ENCODE measurements around the gene PTPRG. TPM values are rescaled to one million over a fixed set of nuclear protein-coding genes. Genes with fewer than 3 reads are reported as not detected.

PTPRG gene
- total RNA-seq, 3 donors from 2014 or later (not counting 1 experiment from before 2014, with no cell fraction given) = 1.0 to 2.9 (median 2.5) TPM

GRCh38 chr3:61780016-61780415, 218.6 kb downstream of the PTPRG start:
- 91% methylated on average over 2 of the region's 2 CpGs for WGBS (ENCODE audit: insufficient coverage)
- Histone ChIP-seq H3K27me3 (ENCODE audit: control insufficient read depth, insufficient read depth, low read length) (no peaks in the 10 kb centered on the region), H3K27ac (ENCODE audit: low read length) (no peak overlapping the region), H3K9me3 (ENCODE audit: control insufficient read depth, insufficient read depth, low read length) (no peaks in the 10 kb centered on the region), H3K4me1 (ENCODE audit: control insufficient read depth, insufficient read depth, low read length) (no peaks in the 10 kb centered on the region), H3K36me3 (ENCODE audit: control insufficient read depth, insufficient read depth, low read length) (no peaks in the 10 kb centered on the region), H3K4me3 (ENCODE audit: low read length) (no peak overlapping the region)
- peaks cover 0 to 5% of the 10 kb centered on the region in 2 donors for H3K27me3 Mint-ChIP-seq (ENCODE audit: low read depth in 2 of 2)
- no peaks in the 10 kb centered on the region for H3K36me3 Mint-ChIP-seq
- intact Hi-C loops (cut with micrococcal nuclease) = no loop called here
- H3K9me3 Mint-ChIP-seq = peaks cover 10 to 12% of the 10 kb centered on the region in 2 donors
- no peak overlapping the region for H3K4me3 Mint-ChIP-seq
- no peak overlapping the region for H3K27ac Mint-ChIP-seq
- no peak for ATAC-seq
- DNase-seq = no peak
- no peaks in the 10 kb centered on the region for H3K4me1 Mint-ChIP-seq
- no peak for TF ChIP-seq CTCF (IDR thresholded peaks at IDR 0.05)

- no peaks in the 10 kb centered on the region for H3K36me3 ChIP-seq (ENCODE audit: control insufficient read depth, insufficient read depth, low read length)
- DNase-seq = no peak
- no peaks in the 10 kb centered on the region for H3K4me1 ChIP-seq (ENCODE audit: control insufficient read depth, insufficient read depth, low read length)
- peaks cover 0 to 5% of the 10 kb centered on the region in 2 donors for H3K27me3 Mint-ChIP-seq (ENCODE audit: low read depth in 2 of 2)
- H3K27ac Mint-ChIP-seq = no peak overlapping the region
- H3K9me3 Mint-ChIP-seq = peaks cover 10 to 12% of the 10 kb centered on the region in 2 donors
- no peaks in the 10 kb centered on the region for H3K4me1 Mint-ChIP-seq
- WGBS (ENCODE audit: insufficient coverage) = 96% methylated on average over 3 of the region's 3 CpGs
- no peak overlapping the region for H3K27ac ChIP-seq (ENCODE audit: low read length)
- no peak overlapping the region for H3K4me3 Mint-ChIP-seq
- no peak for TF ChIP-seq CTCF (IDR thresholded peaks at IDR 0.05)
- no peaks in the 10 kb centered on the region for H3K36me3 Mint-ChIP-seq
- no peak overlapping the region for H3K4me3 ChIP-seq (ENCODE audit: low read length)
- intact Hi-C loops (cut with micrococcal nuclease) = no loop called here
- ATAC-seq = no peak
- no peaks in the 10 kb centered on the region for H3K27me3 ChIP-seq (ENCODE audit: control insufficient read depth, insufficient read depth, low read length)
- no peaks in the 10 kb centered on the region for H3K9me3 ChIP-seq (ENCODE audit: control insufficient read depth, insufficient read depth, low read length)
Observed at GRCh38 chr3:61780455-61781228, 219.3 kb downstream of the PTPRG start.

GRCh38 chr3:61783993-61784718, 222.8 kb downstream of the PTPRG start:
- no peak for TF ChIP-seq CTCF (IDR thresholded peaks at IDR 0.05)
- ATAC-seq = no peak
- Histone ChIP-seq H3K4me1 (ENCODE audit: control insufficient read depth, insufficient read depth, low read length) (no peaks in the 10 kb centered on the region), H3K4me3 (ENCODE audit: low read length) (no peak overlapping the region), H3K27me3 (ENCODE audit: control insufficient read depth, insufficient read depth, low read length) (no peaks in the 10 kb centered on the region), H3K9me3 (ENCODE audit: control insufficient read depth, insufficient read depth, low read length) (no peaks in the 10 kb centered on the region), H3K27ac (ENCODE audit: low read length) (no peak overlapping the region), H3K36me3 (ENCODE audit: control insufficient read depth, insufficient read depth, low read length) (no peaks in the 10 kb centered on the region)
- Mint-ChIP-seq H3K36me3 (no peaks in the 10 kb centered on the region), H3K4me3 (no peak overlapping the region), H3K9me3 (peaks cover 5 to 7% of the 10 kb centered on the region in 2 donors), H3K27ac (no peak overlapping the region), H3K27me3 (ENCODE audit: low read depth in 2 of 2) (peaks cover 0 to 5% of the 10 kb centered on the region in 2 donors), H3K4me1 (no peaks in the 10 kb centered on the region)
- intact Hi-C loops (cut with micrococcal nuclease) = no loop called here
- 75% methylated on average over 2 of the region's 6 CpGs for WGBS (ENCODE audit: insufficient coverage)
- DNase-seq = no peak

Measured in natural killer cell (primary cell).